ENCODE results near the gene SGSH. TPM values are rescaled to one million over a fixed set of nuclear protein-coding genes. Genes with fewer than 3 reads are reported as not detected.
A peak's percentile ranks its signal among the peaks of the same experiment; 100 is the strongest.

Gene SGSH
- total RNA-seq, 1 experiment from 2014 or later, result 33.4 TPM

DNA sequence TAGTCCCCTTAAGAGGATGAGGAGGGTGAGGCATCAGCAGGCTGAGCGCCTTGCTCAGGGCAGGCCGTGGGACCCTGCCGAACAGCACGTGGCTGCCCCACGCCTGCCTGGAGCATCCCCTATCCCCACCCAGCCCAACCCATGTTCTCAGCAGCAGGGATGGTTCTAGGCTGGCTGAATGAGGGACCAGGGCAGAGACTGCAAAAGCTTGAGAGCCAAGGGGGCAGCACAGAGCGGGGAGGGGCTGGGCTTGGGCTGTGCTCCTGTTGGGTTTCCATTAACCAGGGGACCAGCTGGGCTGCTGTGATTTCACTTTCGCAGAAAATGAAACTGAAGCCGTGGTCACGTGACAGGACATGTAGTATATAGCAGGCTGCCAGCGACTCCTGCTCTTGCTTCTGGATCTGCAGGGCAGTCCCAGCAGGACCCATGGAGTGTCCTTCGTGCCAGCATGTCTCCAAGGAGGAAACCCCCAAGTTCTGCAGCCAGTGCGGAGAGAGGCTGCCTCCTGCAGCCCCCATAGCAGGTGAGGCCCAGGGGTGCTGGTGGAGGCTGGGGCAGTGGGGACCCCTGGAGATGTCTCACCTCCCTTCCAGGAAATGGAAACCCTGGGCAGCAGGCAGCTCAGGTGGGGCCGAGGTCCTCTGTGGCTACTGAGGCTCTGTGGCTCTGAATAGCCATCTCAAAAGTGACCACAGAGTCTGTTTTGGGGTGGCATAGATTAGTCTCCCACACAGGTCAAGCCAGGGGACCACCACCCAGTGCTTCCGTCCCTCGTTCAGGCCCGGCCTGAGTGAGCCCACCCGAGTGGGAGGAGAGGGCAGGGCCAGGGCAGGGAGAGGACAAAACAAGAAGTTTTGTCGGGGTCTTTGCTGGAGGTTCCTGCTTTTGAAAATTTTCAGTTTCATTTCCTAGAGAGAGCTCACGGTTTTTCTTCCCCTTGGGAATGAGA, 43.4 kb upstream of the SGSH start:
- CTCF ChIA-PET, result interaction anchor here (0.7 kb wide), 1 partner anchor 98 kb away, joined by 4 read pairs; no protein-coding TSS in a partner anchor
- peak; percentile 93 for DNase-seq (ENCODE audit: low spot score)
- Histone ChIP-seq H3K27me3 (replicated peaks; ENCODE audit: insufficient read depth, low read depth, low read length, poor library complexity) (no peaks in the 10 kb centered on the region), H3K27ac (ENCODE audit: low read depth, low read length, poor library complexity, severe bottlenecking) (peak overlapping the region; percentile 89), H3K9me3 (ENCODE audit: low read depth, low read length, poor library complexity, severe bottlenecking) (no peaks in the 10 kb centered on the region), H3K36me3 (ENCODE audit: insufficient read depth, low read length, poor library complexity, severe bottlenecking) (peaks cover 7% of the 10 kb centered on the region), H3K4me3 (ENCODE audit: low read depth, low read length, poor library complexity, severe bottlenecking) (peak overlapping the region; percentile 8), H3K4me1 (ENCODE audit: insufficient read depth, low read length, poor library complexity, severe bottlenecking) (peaks cover 20% of the 10 kb centered on the region)
- intact Hi-C loops (cut with micrococcal nuclease; ENCODE audit: unreplicated experiment), result no loop called here
- no TSS peak for BruUV-seq (replicated peaks)
- TF ChIP-seq, protein P1, sequence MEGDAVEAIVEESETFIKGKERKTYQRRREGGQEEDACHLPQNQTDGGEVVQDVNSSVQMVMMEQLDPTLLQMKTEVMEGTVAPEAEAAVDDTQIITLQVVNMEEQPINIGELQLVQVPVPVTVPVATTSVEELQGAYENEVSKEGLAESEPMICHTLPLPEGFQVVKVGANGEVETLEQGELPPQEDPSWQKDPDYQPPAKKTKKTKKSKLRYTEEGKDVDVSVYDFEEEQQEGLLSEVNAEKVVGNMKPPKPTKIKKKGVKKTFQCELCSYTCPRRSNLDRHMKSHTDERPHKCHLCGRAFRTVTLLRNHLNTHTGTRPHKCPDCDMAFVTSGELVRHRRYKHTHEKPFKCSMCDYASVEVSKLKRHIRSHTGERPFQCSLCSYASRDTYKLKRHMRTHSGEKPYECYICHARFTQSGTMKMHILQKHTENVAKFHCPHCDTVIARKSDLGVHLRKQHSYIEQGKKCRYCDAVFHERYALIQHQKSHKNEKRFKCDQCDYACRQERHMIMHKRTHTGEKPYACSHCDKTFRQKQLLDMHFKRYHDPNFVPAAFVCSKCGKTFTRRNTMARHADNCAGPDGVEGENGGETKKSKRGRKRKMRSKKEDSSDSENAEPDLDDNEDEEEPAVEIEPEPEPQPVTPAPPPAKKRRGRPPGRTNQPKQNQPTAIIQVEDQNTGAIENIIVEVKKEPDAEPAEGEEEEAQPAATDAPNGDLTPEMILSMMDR (conservative IDR thresholded peaks at IDR 0.05; ENCODE audit: low read depth, low read length), result no peak
- TF ChIP-seq EZH2 (IDR thresholded peaks at IDR 0.05; ENCODE audit: borderline replicate concordance, low read depth, low read length, poor library complexity, severe bottlenecking), result no peak
- POLR2A ChIA-PET (ENCODE audit: low non-redundant PET), result no interaction called here

DNA sequence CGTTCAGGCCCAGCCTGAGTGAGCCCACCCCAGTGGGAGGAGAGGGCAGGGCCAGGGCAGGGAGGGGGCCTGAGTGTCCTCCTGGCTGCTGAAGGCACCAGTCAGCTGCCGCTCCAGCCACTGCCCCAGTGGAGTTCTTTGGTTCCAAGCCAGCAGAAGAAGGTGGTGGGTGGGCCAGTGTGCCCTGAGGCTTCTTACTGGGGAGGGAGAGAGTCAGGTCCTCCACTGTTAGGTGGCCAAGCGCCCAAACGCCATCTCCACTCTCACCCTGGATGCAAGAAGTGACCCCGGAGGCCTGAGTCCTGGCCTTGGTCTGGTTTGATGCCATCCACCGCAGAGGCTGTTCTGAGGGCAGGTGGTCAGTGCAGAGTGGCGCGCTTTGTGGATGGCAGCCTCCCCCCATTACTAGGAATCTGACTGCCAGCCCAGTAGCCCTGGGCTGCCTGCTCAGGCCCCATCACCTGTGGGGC, 42.7 kb upstream of the SGSH start:
- ChIA-PET CTCF (interaction anchor here (0.6 kb wide), 1 partner anchor 129 kb away, joined by 5 read pairs; no protein-coding TSS in a partner anchor), POLR2A (ENCODE audit: low non-redundant PET) (no interaction called here)
- intact Hi-C loops (cut with micrococcal nuclease; ENCODE audit: unreplicated experiment), result no loop called here

DNA sequence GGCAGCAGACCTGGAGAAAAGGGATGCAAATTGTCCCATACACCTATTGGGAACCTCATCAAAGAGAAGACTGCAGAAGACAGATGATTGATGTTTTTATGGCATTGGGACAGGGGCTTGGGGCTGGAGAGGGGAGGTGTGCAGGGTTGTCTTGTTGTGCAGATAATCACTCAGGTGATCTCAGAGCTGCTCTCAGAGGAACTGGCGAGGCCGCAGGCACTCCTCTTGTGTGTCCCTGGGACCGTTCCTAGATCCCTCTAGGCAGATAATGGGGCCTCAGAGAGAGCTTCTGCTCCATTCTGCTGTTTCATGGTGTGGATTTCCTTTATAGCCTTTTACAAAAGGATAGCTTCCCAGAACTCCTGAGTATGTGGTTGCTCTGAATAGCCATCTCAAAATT, 42.2 kb upstream of the SGSH start:
- Histone ChIP-seq H3K27ac (ENCODE audit: low read depth, low read length, poor library complexity, severe bottlenecking) (peak overlapping the region; percentile 89), H3K4me3 (ENCODE audit: low read depth, low read length, poor library complexity, severe bottlenecking) (peak overlapping the region; percentile 98), H3K9me3 (ENCODE audit: low read depth, low read length, poor library complexity, severe bottlenecking) (no peaks in the 10 kb centered on the region), H3K4me1 (ENCODE audit: insufficient read depth, low read length, poor library complexity, severe bottlenecking) (peaks cover 20% of the 10 kb centered on the region), H3K36me3 (ENCODE audit: insufficient read depth, low read length, poor library complexity, severe bottlenecking) (peaks cover 7% of the 10 kb centered on the region), H3K27me3 (replicated peaks; ENCODE audit: insufficient read depth, low read depth, low read length, poor library complexity) (no peaks in the 10 kb centered on the region)
- CTCF ChIA-PET, result interaction anchor here (0.6 kb wide), 1 partner anchor 130 kb away, joined by 5 read pairs; no protein-coding TSS in a partner anchor
- intact Hi-C loops (cut with micrococcal nuclease; ENCODE audit: unreplicated experiment), result no loop called here
- DNase-seq (ENCODE audit: low spot score), result no peak
- POLR2A ChIA-PET (ENCODE audit: low non-redundant PET), result no interaction called here
- TF ChIP-seq, protein P1 (conservative IDR thresholded peaks at IDR 0.05; ENCODE audit: low read depth, low read length), result no peak
- no peak for TF ChIP-seq EZH2 (IDR thresholded peaks at IDR 0.05; ENCODE audit: borderline replicate concordance, low read depth, low read length, poor library complexity, severe bottlenecking)
- no TSS peak for BruUV-seq (replicated peaks)

More for the DNA sequence above, 42.7 kb upstream of the SGSH start:
- no peaks in the 10 kb centered on the region for H3K9me3 ChIP-seq (ENCODE audit: low read depth, low read length, poor library complexity, severe bottlenecking)
- H3K27me3 ChIP-seq (replicated peaks; ENCODE audit: insufficient read depth, low read depth, low read length, poor library complexity), result no peaks in the 10 kb centered on the region
- peaks cover 20% of the 10 kb centered on the region for H3K4me1 ChIP-seq (ENCODE audit: insufficient read depth, low read length, poor library complexity, severe bottlenecking)
- no TSS peak for BruUV-seq (replicated peaks)
- peaks cover 7% of the 10 kb centered on the region for H3K36me3 ChIP-seq (ENCODE audit: insufficient read depth, low read length, poor library complexity, severe bottlenecking)
- peak overlapping the region; percentile 89 for H3K27ac ChIP-seq (ENCODE audit: low read depth, low read length, poor library complexity, severe bottlenecking)
- no peak for DNase-seq (ENCODE audit: low spot score)
- peak overlapping the region; percentile 8 for H3K4me3 ChIP-seq (ENCODE audit: low read depth, low read length, poor library complexity, severe bottlenecking)
- no peak for TF ChIP-seq EZH2 (IDR thresholded peaks at IDR 0.05; ENCODE audit: borderline replicate concordance, low read depth, low read length, poor library complexity, severe bottlenecking)
- TF ChIP-seq, protein P1 (conservative IDR thresholded peaks at IDR 0.05; ENCODE audit: low read depth, low read length), result no peak

Measured in A673 (cell line).